ENCODE measurements around the gene NBEAL2. TPM values are rescaled to one million over a fixed set of nuclear protein-coding genes. Genes with fewer than 3 reads are reported as not detected.

NBEAL2 gene
- total and polyA plus RNA-seq, 5 donors from 2014 or later: 4.7 to 429 (median 10.1) TPM

DNA sequence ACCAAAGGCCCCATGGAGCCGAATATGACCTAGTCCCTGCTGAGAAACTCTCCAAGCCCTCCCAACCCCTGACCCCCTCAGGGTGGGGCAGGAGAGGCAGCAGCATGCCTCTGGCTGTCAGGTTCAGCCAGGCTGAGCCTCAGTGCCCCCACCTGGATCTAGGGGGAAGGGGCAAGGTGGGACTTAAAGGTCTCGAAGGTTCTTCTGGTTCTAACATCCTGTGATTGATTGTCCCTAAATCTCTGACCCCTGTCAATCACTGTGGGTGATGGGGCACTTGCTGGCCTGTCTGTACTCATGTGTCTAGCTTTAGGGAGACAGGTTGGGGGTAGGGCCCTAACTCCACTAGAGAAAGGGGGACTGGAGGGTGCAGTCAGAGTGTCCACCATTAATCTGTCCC lies 13.8 kb downstream of the NBEAL2 start:
- no peak overlapping the region for H3K27ac Mint-ChIP-seq

DNA sequence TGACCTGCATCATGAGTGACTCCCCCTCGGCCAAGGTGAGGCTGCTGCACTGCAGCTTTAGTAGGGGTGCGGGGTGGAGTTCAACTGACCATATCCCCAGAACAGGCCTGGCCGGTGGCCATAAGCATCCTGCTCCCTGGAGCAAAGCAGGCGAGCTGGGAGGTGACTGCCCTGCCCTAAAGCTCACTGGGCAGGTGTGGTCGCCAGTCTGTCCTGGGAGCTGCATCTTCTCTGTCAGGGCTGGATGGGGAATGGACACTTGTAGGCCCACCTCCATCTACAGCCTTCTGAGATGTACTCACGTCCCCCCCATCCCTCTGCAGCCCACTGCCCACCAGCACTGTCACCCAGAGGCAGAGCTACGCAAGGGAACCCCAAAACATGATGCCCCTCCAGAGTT lies 14.5 kb downstream of the NBEAL2 start:
- H3K4me1 ChIP-seq (ENCODE audit: control insufficient read depth, insufficient read depth, low read length, poor library complexity, severe bottlenecking): peaks cover 11% of the 10 kb centered on the region
- peaks cover 78% of the 10 kb centered on the region for H3K36me3 ChIP-seq (ENCODE audit: control insufficient read depth, insufficient read depth, low read length)
- Mint-ChIP-seq H3K36me3 (peaks cover 14% of the 10 kb centered on the region), H3K27me3 (no peaks in the 10 kb centered on the region), H3K27ac (peak overlapping the region in 1 of 3 donors; percentile 78), H3K9me3 (no peaks in the 10 kb centered on the region), H3K4me3 (no peak overlapping the region), H3K4me1 (peaks cover 0 to 43% (median 16%) of the 10 kb centered on the region in 4 donors)
- H3K27me3 ChIP-seq (ENCODE audit: control insufficient read depth, insufficient read depth, low read length): no peaks in the 10 kb centered on the region
- H3K9me3 ChIP-seq (ENCODE audit: control insufficient read depth in 2 of 2, low read length in 2 of 2): no peaks in the 10 kb centered on the region
- DNase-seq (no peak), ATAC-seq (ENCODE audit: low read depth in 2 of 2) (no peak)
- H3K27ac ChIP-seq (ENCODE audit: insufficient read depth, low read length, poor library complexity, severe bottlenecking): no peak overlapping the region
- no peak overlapping the region for H3K4me3 ChIP-seq (ENCODE audit: low read depth, low read length)

More for the DNA sequence above, 13.8 kb downstream of the NBEAL2 start:
- Histone ChIP-seq H3K4me1 (ENCODE audit: control insufficient read depth, insufficient read depth, low read length, poor library complexity, severe bottlenecking) (peaks cover 18% of the 10 kb centered on the region), H3K36me3 (ENCODE audit: control insufficient read depth, insufficient read depth, low read length) (peaks cover 75% of the 10 kb centered on the region), H3K27ac (ENCODE audit: insufficient read depth, low read length, poor library complexity, severe bottlenecking) (no peak overlapping the region), H3K9me3 (ENCODE audit: control insufficient read depth in 2 of 2, low read length in 2 of 2) (no peaks in the 10 kb centered on the region), H3K27me3 (ENCODE audit: control insufficient read depth, insufficient read depth, low read length) (no peaks in the 10 kb centered on the region), H3K4me3 (ENCODE audit: low read depth, low read length) (no peak overlapping the region)
- Mint-ChIP-seq H3K9me3 (no peaks in the 10 kb centered on the region), H3K36me3 (peaks cover 11% of the 10 kb centered on the region), H3K27me3 (no peaks in the 10 kb centered on the region), H3K4me1 (peaks cover 0 to 46% (median 21%) of the 10 kb centered on the region in 4 donors), H3K4me3 (no peak overlapping the region)
- ATAC-seq (ENCODE audit: low read depth in 2 of 2) (no peak), DNase-seq (no peak)

DNA sequence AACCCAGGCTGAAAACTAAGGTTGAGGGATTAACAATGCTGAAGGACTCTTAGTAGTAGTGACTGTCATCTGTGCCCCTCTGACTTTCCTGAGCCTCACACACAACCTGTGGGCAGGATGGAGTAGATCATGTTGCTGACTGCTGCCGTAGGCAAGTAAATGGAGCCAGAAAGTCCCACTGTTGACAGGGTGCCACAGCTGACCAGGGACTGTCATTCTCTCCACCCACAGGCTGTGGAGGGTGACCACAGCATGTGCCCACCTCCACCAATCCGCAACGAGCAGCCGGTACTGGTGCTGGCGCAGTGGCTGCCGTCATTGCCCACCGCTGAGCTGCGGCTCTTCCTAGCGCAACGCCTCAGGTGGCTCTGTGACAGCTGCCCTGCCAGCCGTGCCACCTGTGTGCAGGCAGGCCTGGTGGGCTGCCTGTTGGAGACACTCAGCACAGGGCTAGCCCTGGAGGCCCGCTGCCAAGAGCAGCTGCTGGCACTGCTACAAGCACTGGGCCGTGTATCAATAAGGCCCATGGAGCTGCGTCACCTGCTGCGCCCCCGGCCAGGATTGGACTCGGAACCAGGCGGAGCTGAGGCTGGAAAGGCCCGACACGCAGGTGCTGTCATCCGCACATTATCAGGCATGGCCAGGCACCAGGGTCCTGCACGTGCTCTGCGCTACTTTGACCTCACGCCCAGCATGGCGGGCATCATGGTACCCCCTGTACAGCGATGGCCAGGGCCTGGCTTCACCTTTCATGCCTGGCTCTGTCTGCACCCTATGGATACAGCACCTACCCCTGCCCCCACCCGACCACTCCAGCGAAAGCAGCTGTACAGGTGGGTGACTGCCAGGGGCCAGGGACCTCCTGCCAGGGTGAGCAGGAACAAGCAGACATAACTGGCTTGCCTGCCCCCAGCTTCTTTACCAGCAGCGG lies 15.6 kb downstream of the NBEAL2 start:
- DNase-seq (no peak), ATAC-seq (ENCODE audit: low read depth in 2 of 2) (no peak)
- H3K9me3 ChIP-seq (ENCODE audit: control insufficient read depth in 2 of 2, low read length in 2 of 2): no peaks in the 10 kb centered on the region
- peak overlapping the region in 2 of 4 donors; percentile 38 for H3K4me3 Mint-ChIP-seq
- H3K27me3 Mint-ChIP-seq: no peaks in the 10 kb centered on the region
- H3K27me3 ChIP-seq (ENCODE audit: control insufficient read depth, insufficient read depth, low read length): no peaks in the 10 kb centered on the region
- H3K4me1 ChIP-seq (ENCODE audit: control insufficient read depth, insufficient read depth, low read length, poor library complexity, severe bottlenecking): peaks cover under 1% of the 10 kb centered on the region
- H3K36me3 ChIP-seq (ENCODE audit: control insufficient read depth, insufficient read depth, low read length): peaks cover 87% of the 10 kb centered on the region
- H3K4me3 ChIP-seq (ENCODE audit: low read depth, low read length): no peak overlapping the region
- peaks cover 0 to 32% (median 13%) of the 10 kb centered on the region in 4 donors for H3K4me1 Mint-ChIP-seq
- H3K27ac Mint-ChIP-seq: no peak overlapping the region
- no peak overlapping the region for H3K27ac ChIP-seq (ENCODE audit: insufficient read depth, low read length, poor library complexity, severe bottlenecking)
- no peaks in the 10 kb centered on the region for H3K9me3 Mint-ChIP-seq
- peaks cover 17% of the 10 kb centered on the region for H3K36me3 Mint-ChIP-seq

DNA sequence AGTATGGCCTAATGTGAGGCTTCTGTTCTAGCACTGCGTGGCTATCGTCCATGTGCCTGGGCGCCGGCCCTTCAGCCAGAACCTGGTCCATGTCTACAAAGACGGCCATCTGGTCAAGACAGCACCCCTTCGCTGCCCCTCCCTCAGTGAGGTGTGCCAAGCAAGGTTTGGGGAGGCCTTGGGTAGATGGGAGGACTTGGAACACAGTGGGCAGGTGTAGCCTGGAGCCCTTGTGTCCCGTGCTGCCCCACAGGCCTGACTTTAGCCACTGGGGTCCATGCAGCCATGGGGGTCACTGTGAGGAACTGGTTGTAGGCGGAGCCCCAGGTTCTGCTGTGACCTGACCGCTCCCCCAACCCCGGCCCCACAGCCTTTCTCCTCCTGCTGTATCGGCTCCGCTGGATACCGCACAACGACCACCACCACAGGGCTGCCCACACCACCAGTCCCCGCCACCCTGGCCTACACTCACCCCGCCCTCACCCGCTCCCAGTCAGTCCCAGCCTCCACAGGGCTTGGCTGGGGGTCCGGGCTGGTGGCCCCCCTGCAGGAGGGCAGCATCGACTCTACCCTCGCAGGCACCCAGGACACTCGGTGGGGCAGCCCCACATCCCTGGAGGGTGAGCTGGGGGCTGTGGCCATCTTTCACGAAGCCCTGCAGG lies 16.6 kb downstream of the NBEAL2 start:
- Mint-ChIP-seq H3K27me3 (no peaks in the 10 kb centered on the region), H3K9me3 (no peaks in the 10 kb centered on the region), H3K27ac (no peak overlapping the region), H3K4me1 (peaks cover 0 to 23% (median 7%) of the 10 kb centered on the region in 4 donors), H3K36me3 (peaks cover 13% of the 10 kb centered on the region), H3K4me3 (no peak overlapping the region)
- Histone ChIP-seq H3K36me3 (ENCODE audit: control insufficient read depth, insufficient read depth, low read length) (peaks cover 87% of the 10 kb centered on the region), H3K4me3 (ENCODE audit: low read depth, low read length) (no peak overlapping the region), H3K27me3 (ENCODE audit: control insufficient read depth, insufficient read depth, low read length) (no peaks in the 10 kb centered on the region), H3K27ac (ENCODE audit: insufficient read depth, low read length, poor library complexity, severe bottlenecking) (no peak overlapping the region), H3K9me3 (ENCODE audit: control insufficient read depth in 2 of 2, low read length in 2 of 2) (no peaks in the 10 kb centered on the region), H3K4me1 (ENCODE audit: control insufficient read depth, insufficient read depth, low read length, poor library complexity, severe bottlenecking) (no peaks in the 10 kb centered on the region)
- no peak for DNase-seq
- no peak for ATAC-seq (ENCODE audit: low read depth in 2 of 2)

DNA sequence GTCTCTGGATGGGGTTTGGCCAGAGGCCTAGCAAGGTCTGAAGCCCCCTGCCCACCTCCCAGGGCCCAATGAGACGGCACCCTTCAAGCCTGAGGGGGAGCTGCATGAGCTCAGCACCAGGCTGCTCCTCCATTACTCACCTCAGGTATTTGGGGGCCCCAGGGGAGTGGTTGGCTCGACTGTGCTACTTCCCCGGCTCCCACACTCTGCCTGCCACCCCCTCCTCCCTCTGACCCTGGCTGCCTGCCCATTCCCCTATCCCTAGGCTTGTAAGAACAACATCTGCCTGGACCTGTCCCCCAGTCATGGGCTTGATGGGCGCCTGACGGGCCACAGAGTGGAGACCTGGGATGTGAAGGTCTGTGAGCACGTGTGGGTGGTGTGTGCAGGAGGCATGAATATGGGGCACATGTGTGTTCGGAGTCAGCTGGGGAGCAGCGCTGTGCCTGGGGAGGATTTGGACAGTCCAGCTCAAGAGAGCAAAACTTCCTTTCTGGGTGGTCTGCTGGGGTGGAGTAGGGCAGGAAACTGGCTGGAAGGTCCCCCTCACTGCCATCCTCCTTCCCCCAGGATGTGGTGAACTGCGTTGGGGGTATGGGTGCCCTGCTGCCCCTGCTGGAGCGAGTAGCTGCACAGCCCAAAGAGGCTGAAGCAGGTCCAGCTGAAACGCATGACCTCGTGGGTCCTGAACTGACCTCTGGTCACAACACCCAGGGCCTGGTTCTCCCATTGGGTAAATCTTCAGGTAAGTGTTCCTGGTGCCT lies 17.4 kb downstream of the NBEAL2 start:
- Histone ChIP-seq H3K9me3 (ENCODE audit: control insufficient read depth in 2 of 2, low read length in 2 of 2) (no peaks in the 10 kb centered on the region), H3K36me3 (ENCODE audit: control insufficient read depth, insufficient read depth, low read length) (peaks cover 88% of the 10 kb centered on the region), H3K27me3 (ENCODE audit: control insufficient read depth, insufficient read depth, low read length) (no peaks in the 10 kb centered on the region), H3K27ac (ENCODE audit: insufficient read depth, low read length, poor library complexity, severe bottlenecking) (no peak overlapping the region), H3K4me1 (ENCODE audit: control insufficient read depth, insufficient read depth, low read length, poor library complexity, severe bottlenecking) (no peaks in the 10 kb centered on the region), H3K4me3 (ENCODE audit: low read depth, low read length) (no peak overlapping the region)
- Mint-ChIP-seq H3K4me3 (no peak overlapping the region), H3K27me3 (no peaks in the 10 kb centered on the region), H3K9me3 (no peaks in the 10 kb centered on the region), H3K36me3 (peaks cover 13% of the 10 kb centered on the region), H3K4me1 (peaks cover 0 to 20% (median 6%) of the 10 kb centered on the region in 4 donors), H3K27ac (peak overlapping the region in 1 of 3 donors; percentile 51)
- DNase-seq: no peak
- no peak for ATAC-seq (ENCODE audit: low read depth in 2 of 2)

DNA sequence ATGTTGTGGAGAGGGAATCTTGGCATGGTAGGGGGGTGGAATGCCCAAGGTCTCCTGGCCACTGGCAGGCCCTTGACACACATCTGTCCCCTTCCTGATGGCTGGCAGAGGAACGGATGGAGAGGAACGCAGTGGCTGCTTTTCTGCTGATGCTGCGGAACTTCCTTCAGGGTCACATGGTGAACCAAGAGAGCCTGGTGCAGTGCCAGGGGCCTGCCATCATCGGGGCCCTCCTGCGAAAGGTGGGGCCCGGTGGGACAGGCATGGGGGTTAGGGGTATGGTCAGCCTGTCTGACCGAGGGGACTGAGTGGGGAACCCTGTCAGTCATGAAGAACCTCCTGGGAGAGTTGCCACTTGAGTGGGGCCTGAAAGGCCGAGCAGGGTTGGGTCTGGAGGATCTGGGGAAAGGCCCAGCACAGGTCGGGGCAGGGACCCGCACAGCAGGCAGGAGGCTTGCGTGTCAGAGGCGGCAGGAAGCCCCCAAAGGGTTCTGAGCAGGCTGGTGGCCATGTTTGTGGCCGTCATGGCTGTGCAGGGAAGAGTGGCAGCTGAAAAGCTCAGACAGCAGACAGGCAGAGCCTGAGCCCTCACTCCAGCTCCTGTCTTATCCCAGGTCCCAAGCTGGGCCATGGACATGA lies 18.1 kb downstream of the NBEAL2 start:
- H3K27me3 Mint-ChIP-seq: no peaks in the 10 kb centered on the region
- Histone ChIP-seq H3K4me1 (ENCODE audit: control insufficient read depth, insufficient read depth, low read length, poor library complexity, severe bottlenecking) (no peaks in the 10 kb centered on the region), H3K4me3 (ENCODE audit: low read depth, low read length) (no peak overlapping the region), H3K36me3 (ENCODE audit: control insufficient read depth, insufficient read depth, low read length) (peaks cover 91% of the 10 kb centered on the region), H3K27ac (ENCODE audit: insufficient read depth, low read length, poor library complexity, severe bottlenecking) (no peak overlapping the region), H3K27me3 (ENCODE audit: control insufficient read depth, insufficient read depth, low read length) (no peaks in the 10 kb centered on the region), H3K9me3 (ENCODE audit: control insufficient read depth in 2 of 2, low read length in 2 of 2) (no peaks in the 10 kb centered on the region)
- DNase-seq (no peak), ATAC-seq (ENCODE audit: low read depth in 2 of 2) (no peak)
- no peak overlapping the region for H3K4me3 Mint-ChIP-seq
- no peaks in the 10 kb centered on the region for H3K9me3 Mint-ChIP-seq
- peaks cover 17% of the 10 kb centered on the region for H3K36me3 Mint-ChIP-seq
- peaks cover 0 to 16% (median 6%) of the 10 kb centered on the region in 4 donors for H3K4me1 Mint-ChIP-seq
- peak overlapping the region in 1 of 3 donors; percentile 5 for H3K27ac Mint-ChIP-seq

Data from CD4-positive, CD25-positive, alpha-beta regulatory T cell (primary cell).